Suprapubic skin (tissue), 4 donors: ENCODE data around the gene PRSS22. TPM values are rescaled to one million over a fixed set of nuclear protein-coding genes. Genes with fewer than 3 reads are reported as not detected.

Source experiments
- DNase-seq, 2 donors: peaks; one replicate each; pipeline ENCODE4 v3.0.0-alpha.2; 2019; ENCODE audit warnings: low spot score in 2 of 2
- H3K27ac ChIP-seq: fragments of 200-600 bp; sonication (generic); one replicate; pipeline ENCODE4 v1.5.1; 2019
- H3K27me3 ChIP-seq: fragments of 200-600 bp; sonication (generic); one replicate; pipeline ENCODE4 v1.5.1; 2019
- H3K36me3 ChIP-seq: fragments of 200-600 bp; sonication (generic); one replicate; pipeline ENCODE4 v1.5.1; 2019
- H3K4me1 ChIP-seq: fragments of 200-600 bp; sonication (generic); one replicate; pipeline ENCODE4 v1.5.1; 2019
- H3K4me3 ChIP-seq: fragments of 200-600 bp; sonication (generic); one replicate; pipeline ENCODE4 v1.5.1; 2019; ENCODE audit warnings: mild to moderate bottlenecking
- H3K9me3 ChIP-seq: fragments of 200-600 bp; sonication (generic); one replicate; pipeline ENCODE4 v1.5.1; 2019
- CTCF ChIP-seq, 2 donors: fragments of 200-600 bp in 1 of 2; fragments of 450-650 bp in 1 of 2; sonication (generic) in 1 of 2; IDR thresholded peaks; one replicate each; pipeline ENCODE4 v1.5.1; 2016 to 2019; ENCODE audit warnings: antibody characterized with exemption in 2 of 2, mild to moderate bottlenecking in 1 of 2, moderate library complexity in 1 of 2
- EP300 ChIP-seq: sonication (generic); formaldehyde crosslinking; IDR thresholded peaks from one replicate; pipeline ENCODE4 v1.6.1; 2017; ENCODE audit warnings: antibody characterized with exemption
- POLR2A ChIP-seq, 2 donors: fragments of 450-650 bp; IDR thresholded peaks; one replicate each; pipeline ENCODE4 v1.6.1; 2017; ENCODE audit warnings: antibody characterized with exemption in 2 of 2, mild to moderate bottlenecking in 2 of 2, moderate library complexity in 2 of 2
- POLR2AphosphoS5 ChIP-seq, 3 donors: sonication (generic); formaldehyde crosslinking; IDR thresholded peaks; one replicate each; pipeline ENCODE4 v1.6.1; 2017; ENCODE audit warnings: antibody characterized with exemption in 3 of 3
- WGBS: methylation state at CpG from one replicate; pipeline ENCODE4 v1.1.5; 2018; 5-methylcytosine and 5-hydroxymethylcytosine counted together
- total RNA-seq, 4 donors: library from RNA; depleted of rRNA; stranded (reverse); fragments of >200 nt; gene quantifications; one replicate each; pipeline ENCODE4 v1.1.0, GENCODE V29; 2016

PRSS22 gene
- total RNA-seq, 4 donors from 2014 or later, result 1.7 to 8.7 (median 6.7) TPM

DNA sequence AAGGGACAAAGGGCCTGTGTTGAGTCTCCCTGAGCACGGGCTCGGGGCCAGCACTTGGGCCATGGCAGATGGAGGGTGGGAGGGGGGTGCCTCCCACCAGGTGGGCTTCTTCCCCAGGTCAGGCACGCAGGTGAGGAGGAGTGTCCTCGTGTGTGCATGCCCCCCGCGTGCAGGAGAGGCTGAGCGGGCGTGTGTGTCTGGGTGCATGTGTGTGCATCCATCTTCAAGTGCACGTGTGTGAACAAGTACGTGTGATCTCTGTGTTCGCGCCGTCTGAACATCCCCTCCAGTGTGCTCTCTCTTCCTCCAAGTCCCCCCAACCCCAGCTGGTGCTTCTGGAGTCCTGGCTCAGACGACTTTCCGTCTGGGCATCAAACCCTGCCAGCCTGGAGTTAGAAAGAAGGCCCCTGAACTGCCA, 30.6 kb downstream of the PRSS22 start:
- DNase-seq, result peak in 1 of 2 donors; percentile 75
- no peak overlapping the region for H3K27ac ChIP-seq
- no peak for TF ChIP-seq POLR2A (IDR thresholded peaks at IDR 0.05)

DNA sequence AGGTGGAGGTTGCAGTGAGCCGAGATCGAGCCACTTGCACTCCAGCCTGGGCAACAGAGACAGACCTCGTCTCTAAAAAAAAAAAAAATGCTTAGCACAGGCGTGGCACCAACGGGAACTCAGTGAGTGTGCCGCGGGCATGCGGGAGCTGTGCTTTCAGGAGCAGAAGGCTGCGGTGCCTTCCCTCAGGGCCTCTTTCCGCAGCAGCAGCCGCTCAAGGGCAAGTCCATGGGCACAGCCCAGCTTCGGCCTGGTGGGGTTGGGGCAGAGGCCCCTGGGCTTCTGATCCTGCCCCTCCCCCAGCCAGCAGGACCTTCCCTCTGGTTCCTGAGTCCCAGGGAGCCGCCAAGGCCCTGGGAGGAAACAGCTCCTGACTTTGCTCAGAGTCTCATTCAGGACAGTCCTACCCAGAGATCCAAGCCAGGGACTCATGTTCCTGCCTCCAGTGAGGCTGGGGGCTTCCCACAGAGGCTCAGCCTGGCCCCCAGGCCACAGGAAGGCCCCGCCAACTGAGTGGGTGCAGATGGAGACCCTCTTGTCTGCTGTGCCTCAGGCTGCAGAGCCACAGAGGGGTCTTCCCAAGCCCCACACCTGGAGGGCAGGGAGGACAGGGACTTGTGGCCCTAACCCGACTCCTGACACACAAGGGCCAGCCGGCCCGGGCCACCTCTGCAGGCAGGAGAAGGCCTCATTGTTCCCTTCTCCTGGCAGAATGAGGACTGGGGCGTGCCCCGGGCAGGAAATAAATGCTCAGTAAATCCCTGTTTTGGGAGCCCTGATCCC, 31.2 kb downstream of the PRSS22 start:
- no peak overlapping the region for H3K4me3 ChIP-seq
- TF ChIP-seq POLR2A (IDR thresholded peaks at IDR 0.05) (no peak), POLR2AphosphoS5 (IDR thresholded peaks at IDR 0.05) (no peak), CTCF (IDR thresholded peaks at IDR 0.05) (no peak), EP300 (no peak)
- WGBS, result 58% methylated on average over 18 of the region's 19 CpGs
- H3K36me3 ChIP-seq, result no peaks in the 10 kb centered on the region
- no peaks in the 10 kb centered on the region for H3K9me3 ChIP-seq
- H3K27me3 ChIP-seq, result peaks cover 17% of the 10 kb centered on the region
- peaks cover 8% of the 10 kb centered on the region for H3K4me1 ChIP-seq
- DNase-seq, result peak; percentile 56 to 70
- H3K27ac ChIP-seq, result no peak overlapping the region

More for the DNA sequence above, 30.6 kb downstream of the PRSS22 start:
- H3K4me3 ChIP-seq, result no peak overlapping the region
- H3K4me1 ChIP-seq, result peaks cover 8% of the 10 kb centered on the region
- no CpG with 5 or more reads among the region's 15 CpGs for WGBS
- H3K9me3 ChIP-seq, result no peaks in the 10 kb centered on the region
- peaks cover 20% of the 10 kb centered on the region for H3K27me3 ChIP-seq
- no peaks in the 10 kb centered on the region for H3K36me3 ChIP-seq

- H3K4me3 ChIP-seq, result no peak overlapping the region
- H3K27me3 ChIP-seq, result peaks cover 20% of the 10 kb centered on the region
- H3K4me1 ChIP-seq, result peaks cover 8% of the 10 kb centered on the region
- peak; percentile 25 to 45 for DNase-seq
- no peaks in the 10 kb centered on the region for H3K36me3 ChIP-seq
- no peak for TF ChIP-seq POLR2A (IDR thresholded peaks at IDR 0.05)
- TF ChIP-seq CTCF (IDR thresholded peaks at IDR 0.05), result no peak
- TF ChIP-seq EP300, result no peak
- no peak for TF ChIP-seq POLR2AphosphoS5 (IDR thresholded peaks at IDR 0.05)
- no peak overlapping the region for H3K27ac ChIP-seq
- WGBS, result 91% methylated on average over 11 of the region's 11 CpGs
- H3K9me3 ChIP-seq, result no peaks in the 10 kb centered on the region
These were observed 32.1 kb downstream of the PRSS22 start for GRCh38 chr16:2825906-2826305.

DNA sequence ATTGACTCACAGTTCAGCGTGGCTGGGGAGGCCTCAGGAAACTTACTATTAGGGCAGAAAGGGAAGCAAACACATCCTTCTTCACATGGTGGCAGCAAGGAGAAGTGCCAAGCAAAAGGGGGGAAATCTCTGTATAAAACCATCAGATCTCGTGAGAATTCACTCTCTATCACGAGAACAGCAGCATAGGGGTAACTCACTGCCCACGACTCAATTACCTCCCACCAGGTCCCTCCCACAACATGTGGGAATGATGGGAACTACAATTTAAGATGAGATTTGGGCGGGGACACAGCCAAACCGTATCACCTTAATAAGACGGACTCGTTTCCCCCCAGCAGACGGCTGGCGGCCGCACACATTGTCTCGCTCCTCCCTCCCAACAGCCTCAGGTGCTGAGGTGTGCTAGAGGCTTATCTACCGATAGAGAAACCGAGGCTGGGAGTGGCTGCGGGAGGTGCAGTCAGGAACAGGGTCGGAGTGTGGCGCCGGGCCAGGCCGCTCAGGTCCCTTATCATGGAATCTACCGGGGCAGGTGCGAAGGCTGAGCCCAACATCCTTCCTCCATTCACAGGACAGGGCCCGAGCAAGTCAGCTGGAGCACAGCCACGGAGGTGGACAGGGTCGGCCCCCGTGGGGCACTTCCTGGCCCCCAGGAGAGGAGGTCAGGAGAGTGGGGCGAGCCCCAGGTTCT, 32.8 kb downstream of the PRSS22 start:
- H3K36me3 ChIP-seq, result no peaks in the 10 kb centered on the region
- H3K27ac ChIP-seq, result no peak overlapping the region
- no peaks in the 10 kb centered on the region for H3K9me3 ChIP-seq
- peaks cover 7% of the 10 kb centered on the region for H3K4me1 ChIP-seq
- TF ChIP-seq POLR2AphosphoS5 (IDR thresholded peaks at IDR 0.05) (no peak), POLR2A (IDR thresholded peaks at IDR 0.05) (no peak)
- DNase-seq, result peak; percentile 46 to 64
- 80% methylated on average over 18 of the region's 26 CpGs for WGBS
- peaks cover 20% of the 10 kb centered on the region for H3K27me3 ChIP-seq
- no peak overlapping the region for H3K4me3 ChIP-seq

DNA sequence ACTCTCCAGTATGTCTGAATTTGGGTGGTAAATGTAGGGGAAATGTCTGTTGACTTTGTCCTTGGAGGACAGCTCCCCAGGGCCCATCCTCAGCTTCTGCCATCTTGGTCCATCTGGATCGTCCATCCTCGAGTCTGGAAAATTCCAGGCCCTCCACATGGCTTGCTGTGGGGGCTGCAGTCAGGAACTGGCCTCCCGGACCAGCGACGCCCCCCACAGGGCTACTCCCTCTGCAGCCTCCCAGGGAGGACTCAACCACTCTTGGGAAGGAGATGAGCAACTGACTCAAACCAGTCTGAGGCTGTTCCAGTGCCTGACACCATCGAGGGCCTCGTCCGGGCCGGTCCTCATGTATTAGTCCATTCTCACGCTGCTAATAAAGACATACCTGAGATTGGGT, 33.3 kb downstream of the PRSS22 start:
- 88% methylated on average over 7 of the region's 10 CpGs for WGBS
- TF ChIP-seq CTCF (IDR thresholded peaks at IDR 0.05) (no peak), POLR2AphosphoS5 (IDR thresholded peaks at IDR 0.05) (no peak), EP300 (no peak), POLR2A (IDR thresholded peaks at IDR 0.05) (no peak)
- H3K36me3 ChIP-seq, result no peaks in the 10 kb centered on the region
- H3K27me3 ChIP-seq, result peaks cover 24% of the 10 kb centered on the region
- H3K4me3 ChIP-seq, result no peak overlapping the region
- no peaks in the 10 kb centered on the region for H3K9me3 ChIP-seq
- DNase-seq, result peak; percentile 35 to 37
- no peak overlapping the region for H3K27ac ChIP-seq
- H3K4me1 ChIP-seq, result peaks cover under 1% of the 10 kb centered on the region

DNA sequence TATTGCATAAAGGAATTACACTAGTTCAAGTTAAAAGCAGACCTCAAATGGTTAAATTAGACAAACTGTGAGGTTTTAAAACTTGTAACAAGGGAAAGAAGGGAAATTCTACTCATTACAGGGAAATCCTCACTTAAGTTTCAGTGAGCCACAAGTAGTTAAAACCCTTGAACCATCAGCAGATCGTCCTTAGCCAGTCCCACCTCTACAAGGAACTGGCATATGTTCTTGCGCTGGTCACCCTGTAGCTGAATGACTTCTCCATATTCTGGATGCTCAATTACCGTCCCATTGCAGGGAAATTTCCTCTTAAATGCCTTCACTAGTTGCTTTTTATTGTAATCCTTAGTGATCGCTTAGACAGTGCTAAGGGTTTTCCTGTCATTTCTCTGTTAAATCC, 35.5 kb downstream of the PRSS22 start:
- DNase-seq, result no peak
- WGBS, result 59% methylated on average over 4 of the region's 4 CpGs
- no peaks in the 10 kb centered on the region for H3K36me3 ChIP-seq
- H3K4me1 ChIP-seq, result no peaks in the 10 kb centered on the region
- H3K9me3 ChIP-seq, result no peaks in the 10 kb centered on the region
- H3K27me3 ChIP-seq, result peaks cover 33% of the 10 kb centered on the region
- H3K4me3 ChIP-seq, result no peak overlapping the region
- no peak for TF ChIP-seq CTCF (IDR thresholded peaks at IDR 0.05)
- no peak overlapping the region for H3K27ac ChIP-seq
